ENCODE results near the gene GREM2. TPM values are rescaled to one million over a fixed set of nuclear protein-coding genes. Genes with fewer than 3 reads are reported as not detected.

GREM2 gene
- total RNA-seq, 1 experiment from 2014 or later = not detected

GRCh38 chr1:240468656-240469055 lies 143.3 kb downstream of the GREM2 start:
- peaks cover 10% of the 10 kb centered on the region for H3K4me1 Mint-ChIP-seq (ENCODE audit: insufficient read depth, unreplicated experiment)
- no peak overlapping the region for H3K4me3 Mint-ChIP-seq (ENCODE audit: unreplicated experiment)
- no peak for DNase-seq (ENCODE audit: unreplicated experiment)
- POLR2A ChIA-PET = interaction anchor here (0.7 kb wide), 1 partner anchor 364 kb away, joined by 3 read pairs; no protein-coding TSS in a partner anchor
- H3K36me3 Mint-ChIP-seq (ENCODE audit: insufficient read depth, unreplicated experiment) = no peaks in the 10 kb centered on the region
- H3K27me3 Mint-ChIP-seq (ENCODE audit: insufficient read depth, unreplicated experiment) = no peaks in the 10 kb centered on the region
- no peak overlapping the region for H3K27ac Mint-ChIP-seq (ENCODE audit: low read depth, unreplicated experiment)
- BruUV-seq (replicated peaks) = no TSS peak
- intact Hi-C loops (cut with micrococcal nuclease) = no loop called here
- H3K9me3 Mint-ChIP-seq (ENCODE audit: unreplicated experiment) = no peaks in the 10 kb centered on the region
- TF ChIP-seq, protein P1, sequence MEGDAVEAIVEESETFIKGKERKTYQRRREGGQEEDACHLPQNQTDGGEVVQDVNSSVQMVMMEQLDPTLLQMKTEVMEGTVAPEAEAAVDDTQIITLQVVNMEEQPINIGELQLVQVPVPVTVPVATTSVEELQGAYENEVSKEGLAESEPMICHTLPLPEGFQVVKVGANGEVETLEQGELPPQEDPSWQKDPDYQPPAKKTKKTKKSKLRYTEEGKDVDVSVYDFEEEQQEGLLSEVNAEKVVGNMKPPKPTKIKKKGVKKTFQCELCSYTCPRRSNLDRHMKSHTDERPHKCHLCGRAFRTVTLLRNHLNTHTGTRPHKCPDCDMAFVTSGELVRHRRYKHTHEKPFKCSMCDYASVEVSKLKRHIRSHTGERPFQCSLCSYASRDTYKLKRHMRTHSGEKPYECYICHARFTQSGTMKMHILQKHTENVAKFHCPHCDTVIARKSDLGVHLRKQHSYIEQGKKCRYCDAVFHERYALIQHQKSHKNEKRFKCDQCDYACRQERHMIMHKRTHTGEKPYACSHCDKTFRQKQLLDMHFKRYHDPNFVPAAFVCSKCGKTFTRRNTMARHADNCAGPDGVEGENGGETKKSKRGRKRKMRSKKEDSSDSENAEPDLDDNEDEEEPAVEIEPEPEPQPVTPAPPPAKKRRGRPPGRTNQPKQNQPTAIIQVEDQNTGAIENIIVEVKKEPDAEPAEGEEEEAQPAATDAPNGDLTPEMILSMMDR (IDR thresholded peaks at IDR 0.05; ENCODE audit: unreplicated experiment) = no peak
- CTCF ChIA-PET = interaction anchor here (0.5 to 1.6 kb wide), 6 partner anchors 25 to 1501 kb away, joined by 3 to 5 read pairs (median 4); no protein-coding TSS in a partner anchor

DNA sequence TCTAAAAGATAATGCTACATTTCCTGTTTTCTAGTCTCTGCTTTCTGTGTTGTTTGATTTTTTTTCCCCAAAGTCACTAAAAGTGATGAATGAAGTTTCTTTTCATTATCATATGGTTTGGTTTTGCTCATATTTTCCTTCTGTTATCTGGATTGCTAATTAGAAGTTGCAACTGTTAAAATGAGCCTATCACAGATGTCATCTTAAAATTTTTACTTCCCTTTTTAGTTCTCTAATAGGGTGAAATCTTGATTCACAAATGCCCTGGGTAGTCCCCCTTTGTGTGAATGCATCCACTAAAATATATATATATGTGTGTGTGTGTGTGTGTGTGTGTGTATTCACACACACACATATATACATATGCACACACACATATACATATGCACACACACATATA lies 144.1 kb downstream of the GREM2 start:
- ChIA-PET CTCF (interaction anchor here (0.6 to 1.6 kb wide), 3 partner anchors 24 to 1500 kb away, joined by 3 to 4 read pairs (median 3); no protein-coding TSS in a partner anchor), POLR2A (no interaction called here)
- no TSS peak for BruUV-seq (replicated peaks)
- H3K9me3 Mint-ChIP-seq (ENCODE audit: unreplicated experiment) = no peaks in the 10 kb centered on the region
- H3K27ac Mint-ChIP-seq (ENCODE audit: low read depth, unreplicated experiment) = no peak overlapping the region
- H3K36me3 Mint-ChIP-seq (ENCODE audit: insufficient read depth, unreplicated experiment) = no peaks in the 10 kb centered on the region
- H3K4me1 Mint-ChIP-seq (ENCODE audit: insufficient read depth, unreplicated experiment) = peaks cover 8% of the 10 kb centered on the region
- no peak for DNase-seq (ENCODE audit: unreplicated experiment)
- intact Hi-C loops (cut with micrococcal nuclease) = no loop called here
- H3K4me3 Mint-ChIP-seq (ENCODE audit: unreplicated experiment) = no peak overlapping the region
- TF ChIP-seq, protein P1 (IDR thresholded peaks at IDR 0.05; ENCODE audit: unreplicated experiment) = no peak
- H3K27me3 Mint-ChIP-seq (ENCODE audit: insufficient read depth, unreplicated experiment) = no peaks in the 10 kb centered on the region

GRCh38 chr1:240466509-240466908 lies 145.4 kb downstream of the GREM2 start:
- no peak for DNase-seq (ENCODE audit: unreplicated experiment)
- ChIA-PET CTCF (interaction anchor here (0.8 to 4.1 kb wide), 5 partner anchors 11 to 463 kb away, joined by 3 to 26 read pairs (median 4); no protein-coding TSS in a partner anchor), POLR2A (interaction anchor here (2.1 kb wide), 1 partner anchor 30 kb away, joined by 7 read pairs; no protein-coding TSS in a partner anchor)
- Mint-ChIP-seq H3K27me3 (ENCODE audit: insufficient read depth, unreplicated experiment) (no peaks in the 10 kb centered on the region), H3K9me3 (ENCODE audit: unreplicated experiment) (no peaks in the 10 kb centered on the region), H3K27ac (ENCODE audit: low read depth, unreplicated experiment) (no peak overlapping the region), H3K4me3 (ENCODE audit: unreplicated experiment) (no peak overlapping the region), H3K36me3 (ENCODE audit: insufficient read depth, unreplicated experiment) (no peaks in the 10 kb centered on the region), H3K4me1 (ENCODE audit: insufficient read depth, unreplicated experiment) (peaks cover 8% of the 10 kb centered on the region)
- intact Hi-C loops (cut with micrococcal nuclease) = no loop called here
- TF ChIP-seq, protein P1 (IDR thresholded peaks at IDR 0.05; ENCODE audit: unreplicated experiment) = no peak
- BruUV-seq (replicated peaks) = no TSS peak

DNA sequence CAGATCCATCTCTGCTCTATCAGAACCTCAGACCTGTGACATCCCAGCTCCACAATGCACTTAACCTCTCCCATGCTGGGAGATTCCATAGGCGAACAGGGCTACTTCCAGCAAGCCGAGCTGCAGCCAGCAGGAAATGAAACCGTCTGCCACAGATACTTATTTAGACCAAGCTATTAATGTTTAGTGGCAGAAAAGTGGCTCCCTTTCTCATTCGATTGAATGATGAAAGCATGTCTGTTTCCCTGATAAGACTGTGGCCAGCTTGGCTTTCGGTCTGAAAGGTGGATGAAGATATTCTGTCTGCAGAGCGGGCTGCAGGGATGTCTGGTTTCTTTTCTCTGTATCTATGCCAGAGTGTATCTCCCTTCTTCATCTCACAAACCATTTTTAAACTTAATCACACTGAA lies 146.4 kb downstream of the GREM2 start:
- BruUV-seq (replicated peaks) = no TSS peak
- no peak for DNase-seq (ENCODE audit: unreplicated experiment)
- no peaks in the 10 kb centered on the region for H3K36me3 Mint-ChIP-seq (ENCODE audit: insufficient read depth, unreplicated experiment)
- no peak overlapping the region for H3K27ac Mint-ChIP-seq (ENCODE audit: low read depth, unreplicated experiment)
- TF ChIP-seq, protein P1 (IDR thresholded peaks at IDR 0.05; ENCODE audit: unreplicated experiment) = no peak
- intact Hi-C loops (cut with micrococcal nuclease) = no loop called here
- ChIA-PET POLR2A (interaction anchor here (0.8 to 2.1 kb wide), 3 partner anchors 15 to 63 kb away, joined by 4 to 7 read pairs (median 5); no protein-coding TSS in a partner anchor), CTCF (interaction anchor here (0.6 to 4.1 kb wide), 7 partner anchors 10 to 438 kb away, joined by 3 to 26 read pairs (median 4); no protein-coding TSS in a partner anchor)
- no peaks in the 10 kb centered on the region for H3K9me3 Mint-ChIP-seq (ENCODE audit: unreplicated experiment)
- no peaks in the 10 kb centered on the region for H3K27me3 Mint-ChIP-seq (ENCODE audit: insufficient read depth, unreplicated experiment)
- no peak overlapping the region for H3K4me3 Mint-ChIP-seq (ENCODE audit: unreplicated experiment)
- H3K4me1 Mint-ChIP-seq (ENCODE audit: insufficient read depth, unreplicated experiment) = peaks cover 8% of the 10 kb centered on the region

Measured in MCF 10A (cell line).